ENCODE results near the gene MYO5C.

MYO5C gene

GRCh38 chr15:52278636-52279367, 16.8 kb downstream of the MYO5C start:
- no peak for DNase-seq

GRCh38 chr15:52278135-52278534, 17.5 kb downstream of the MYO5C start:
- DNase-seq: no peak

DNA sequence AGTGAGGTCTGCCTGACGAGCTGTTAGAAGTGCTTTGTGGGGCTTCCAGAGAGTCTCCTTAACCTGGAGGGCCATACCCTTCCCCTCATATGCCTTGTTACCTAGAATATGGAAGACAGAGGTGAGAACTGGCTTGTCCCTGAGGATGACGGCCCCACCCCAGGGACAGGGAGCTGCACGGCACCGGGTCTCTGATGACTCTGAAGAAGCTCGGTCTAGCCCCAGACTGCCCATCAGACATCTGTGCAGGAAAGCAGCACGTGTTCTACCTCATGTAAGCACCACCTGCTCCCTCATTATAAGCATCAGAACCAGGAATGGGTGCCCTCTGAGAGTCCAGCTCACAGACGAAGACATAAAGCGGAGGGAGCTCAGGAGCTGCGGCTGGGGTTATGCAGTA, 18.0 kb downstream of the MYO5C start:
- DNase-seq: no peak

GRCh38 chr15:52276256-52276770, 19.3 kb downstream of the MYO5C start:
- DNase-seq: no peak

GRCh38 chr15:52263563-52264282, 31.9 kb downstream of the MYO5C start:
- DNase-seq: no peak

DNA sequence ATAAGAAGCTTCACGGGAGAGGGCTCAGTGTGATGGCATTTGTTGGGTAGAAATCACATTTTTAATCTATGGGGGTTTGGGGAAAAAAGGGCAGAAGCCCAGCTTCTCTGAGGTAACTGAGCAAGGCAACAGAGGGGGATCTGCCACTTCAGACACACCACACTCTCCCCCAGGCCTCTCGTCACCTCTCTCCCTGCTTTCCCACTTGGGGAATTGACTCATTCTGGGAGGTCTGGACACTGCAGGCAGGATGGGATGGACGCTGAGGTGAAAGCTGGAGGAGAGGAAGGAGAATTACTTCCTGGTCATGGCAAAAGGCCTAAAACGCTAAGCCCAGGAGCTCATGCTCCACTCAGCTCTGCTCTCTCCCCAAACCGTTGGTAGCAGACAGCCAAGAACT, 33.2 kb downstream of the MYO5C start:
- no peak for DNase-seq

- peak in 2 of 3 experiments; percentile 13 to 57 for DNase-seq
These were observed 33.9 kb downstream of the MYO5C start for GRCh38 chr15:52261498-52262242.

DNA sequence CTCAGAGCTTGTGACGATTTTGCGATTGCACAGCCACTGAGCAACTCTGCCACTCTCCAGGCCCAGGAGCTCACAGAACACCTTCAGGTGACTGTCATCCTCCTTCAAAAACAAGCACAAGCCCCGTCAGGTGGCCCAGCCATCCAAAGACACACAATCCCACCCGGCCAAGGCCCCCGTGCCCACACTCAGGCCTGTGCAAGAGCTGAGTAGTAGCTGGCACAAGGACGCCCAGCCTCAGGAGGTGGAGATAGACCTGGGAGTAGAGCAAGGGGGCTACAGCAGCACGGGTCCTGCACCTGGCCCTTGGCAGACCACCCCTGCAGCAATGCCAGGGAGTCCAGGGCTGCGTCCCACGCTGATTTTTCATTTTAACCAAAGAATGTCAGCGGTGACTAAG, 34.6 kb downstream of the MYO5C start:
- no peak for DNase-seq

- no peak for DNase-seq
These were observed 36.1 kb downstream of the MYO5C start for GRCh38 chr15:52259503-52259902.

DNA sequence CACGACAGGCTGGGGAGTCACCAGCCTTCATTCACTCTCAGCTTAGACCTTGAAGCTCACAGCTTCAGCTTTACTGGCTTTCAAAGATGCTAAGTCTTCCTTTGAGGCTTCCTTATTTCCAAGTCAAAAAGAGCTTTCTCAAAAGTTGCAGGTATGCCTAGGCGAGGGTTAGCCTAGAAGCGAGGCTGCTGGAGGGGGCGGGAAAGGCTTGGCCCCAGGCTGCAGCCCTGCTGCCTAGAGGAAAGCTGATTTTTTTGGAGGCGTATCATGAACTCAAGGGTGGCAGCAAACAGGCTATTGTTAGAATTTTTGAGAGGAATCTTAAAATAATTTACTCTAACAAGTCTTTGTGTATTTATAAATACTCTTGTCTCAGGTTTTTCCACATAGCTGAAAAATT, 37.1 kb downstream of the MYO5C start:
- DNase-seq: no peak

DNA sequence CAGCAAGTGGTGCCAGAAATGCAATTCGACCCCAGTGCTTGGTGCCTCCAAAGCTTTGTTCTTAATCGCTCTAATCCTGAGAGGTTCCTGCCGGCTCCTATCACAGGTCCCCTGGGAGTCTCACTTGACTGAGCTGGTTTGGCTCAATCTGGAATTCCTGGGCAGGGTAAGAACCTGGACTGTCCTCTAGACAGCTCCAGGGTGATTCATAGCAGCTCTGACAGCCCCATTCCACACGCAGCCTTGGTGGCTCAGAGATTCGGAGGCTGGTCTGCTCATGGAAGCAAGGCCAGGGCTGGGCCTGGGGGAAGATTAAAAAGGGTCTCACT, 37.9 kb downstream of the MYO5C start:
- peak in 1 of 3 experiments; percentile 59 for DNase-seq

DNA sequence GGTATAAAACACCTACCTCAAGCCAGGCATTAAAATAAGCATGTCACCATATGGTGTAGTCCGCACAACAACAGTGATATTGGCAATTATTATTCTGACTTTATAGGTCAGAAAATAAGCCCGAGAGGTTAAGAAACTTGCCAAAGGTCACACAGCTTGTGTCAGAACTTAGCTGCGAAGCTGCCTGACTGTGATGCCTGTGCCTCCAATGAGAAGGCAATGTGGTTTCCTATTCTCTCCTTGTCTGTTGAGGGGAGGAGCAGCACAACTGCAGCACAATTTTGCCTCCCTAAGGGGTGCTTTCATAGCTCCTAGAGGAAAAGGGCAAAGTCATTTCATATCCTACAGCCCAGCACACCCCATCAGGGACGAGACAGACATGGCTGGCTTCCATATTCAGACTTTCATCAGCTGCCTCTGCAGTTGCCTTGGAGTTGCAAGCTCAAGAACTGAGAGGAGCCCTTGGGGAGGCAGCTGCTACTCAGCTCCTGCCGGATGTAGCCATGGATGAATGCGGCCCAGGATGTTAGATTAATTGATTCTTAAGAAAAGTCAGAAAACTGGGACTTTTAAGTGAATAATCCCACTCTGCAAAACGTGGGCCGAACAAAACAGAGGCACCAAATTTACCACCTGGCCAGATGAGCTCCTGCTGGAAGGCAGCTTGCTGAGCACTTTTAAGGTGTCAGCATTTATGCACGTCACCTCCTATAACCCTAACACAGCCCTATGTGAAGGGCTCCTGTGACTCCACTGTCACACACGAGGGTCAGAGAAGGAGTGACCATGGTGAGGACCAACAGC, 38.5 kb downstream of the MYO5C start:
- DNase-seq: no peak

DNA sequence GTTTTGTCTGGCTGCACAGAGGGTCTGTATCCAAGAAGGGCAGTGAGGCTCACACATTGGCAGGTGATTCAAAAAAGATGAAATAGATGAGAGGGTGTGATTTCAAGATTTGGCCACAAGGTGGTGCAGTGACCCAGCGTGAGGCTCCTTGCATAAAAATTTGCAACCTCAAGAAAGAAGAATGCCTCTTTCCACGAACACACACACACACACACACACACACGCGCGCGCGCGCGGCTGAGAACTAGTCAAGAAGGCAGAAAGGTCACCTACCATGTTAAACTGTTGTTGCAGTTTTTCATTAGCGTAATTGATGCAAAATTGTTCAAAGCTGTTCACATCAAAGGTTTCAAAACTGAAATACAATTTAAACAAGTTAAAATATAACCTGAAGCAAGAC, 39.2 kb downstream of the MYO5C start:
- peak; percentile 45 to 76 (median 71) for DNase-seq

DNA sequence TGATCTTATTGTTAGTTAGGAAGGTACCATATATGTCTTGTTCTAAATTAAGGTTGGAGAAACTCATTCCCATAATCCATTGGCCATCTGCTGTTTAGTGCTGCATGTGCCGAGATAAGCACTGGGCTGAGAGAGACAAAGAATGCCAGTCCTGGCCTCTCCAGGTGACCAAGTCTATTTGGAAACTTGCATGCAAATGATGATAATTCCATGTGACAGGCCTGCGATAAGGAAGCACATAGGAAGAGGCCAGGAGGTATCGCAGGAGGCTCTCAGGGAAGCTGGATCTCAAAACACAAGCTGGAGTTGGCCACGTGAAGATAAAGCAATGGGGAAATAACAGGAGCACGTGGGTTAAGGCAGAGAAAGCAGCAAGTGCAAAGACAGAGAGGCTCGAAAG, 39.7 kb downstream of the MYO5C start:
- no peak for DNase-seq

DNA sequence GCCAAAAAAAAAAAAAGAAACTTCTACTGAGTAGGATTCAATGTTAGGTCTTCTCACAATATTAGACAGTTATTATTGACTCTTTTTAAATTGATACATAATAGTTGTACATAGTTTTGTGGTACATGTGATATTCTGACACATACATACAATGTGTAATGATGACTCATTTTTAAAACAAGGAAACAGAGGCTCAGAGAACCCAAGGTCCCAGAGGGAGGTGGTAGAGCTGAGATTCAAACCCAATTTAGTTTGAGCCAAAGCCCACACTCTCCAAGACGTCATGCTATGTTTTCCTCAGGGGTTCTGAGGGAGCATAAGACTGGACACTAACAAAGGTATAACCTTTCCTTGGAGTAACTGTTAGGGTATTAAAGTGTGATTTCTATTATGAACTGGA, 40.6 kb downstream of the MYO5C start:
- no peak for DNase-seq

DNA sequence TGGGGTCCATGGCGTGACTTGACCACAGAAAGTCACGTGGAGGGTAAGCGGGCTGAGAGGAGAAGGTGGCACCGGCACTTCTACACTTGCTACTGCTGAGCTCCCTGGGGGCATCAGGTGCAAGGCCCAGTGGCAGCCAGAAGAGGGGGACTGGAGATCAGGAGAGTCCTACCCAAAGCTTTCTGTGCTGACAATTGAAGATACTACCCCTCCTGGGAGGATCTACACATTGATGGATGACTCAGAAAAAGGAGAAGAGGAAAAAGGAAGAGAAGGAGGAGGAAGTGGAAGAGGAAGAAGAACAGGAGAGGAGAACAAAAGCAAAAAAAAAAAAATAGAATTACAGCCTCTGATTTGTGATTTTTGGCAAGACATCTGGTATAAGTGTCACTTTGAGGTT, 41.2 kb downstream of the MYO5C start:
- no peak for DNase-seq

DNA sequence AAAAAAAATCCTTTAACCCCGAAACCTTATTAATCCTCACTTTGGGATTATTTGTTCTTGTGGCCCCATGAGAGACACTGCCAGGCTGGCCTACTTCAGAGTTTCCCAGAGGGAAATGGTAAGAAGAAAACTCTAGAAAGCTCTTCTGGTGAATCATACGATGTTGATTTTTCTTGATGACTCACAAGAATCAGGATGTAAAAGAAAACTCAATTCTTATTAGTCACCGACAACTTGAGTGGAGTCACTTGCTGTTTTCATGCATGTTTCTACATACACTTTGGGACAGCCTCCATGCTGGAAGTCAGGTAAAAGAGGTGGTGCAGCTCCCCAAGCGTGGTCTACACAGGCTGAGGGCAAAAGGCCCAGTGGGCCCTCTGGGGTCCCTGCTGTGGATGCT, 42.8 kb downstream of the MYO5C start:
- DNase-seq: no peak

DNA sequence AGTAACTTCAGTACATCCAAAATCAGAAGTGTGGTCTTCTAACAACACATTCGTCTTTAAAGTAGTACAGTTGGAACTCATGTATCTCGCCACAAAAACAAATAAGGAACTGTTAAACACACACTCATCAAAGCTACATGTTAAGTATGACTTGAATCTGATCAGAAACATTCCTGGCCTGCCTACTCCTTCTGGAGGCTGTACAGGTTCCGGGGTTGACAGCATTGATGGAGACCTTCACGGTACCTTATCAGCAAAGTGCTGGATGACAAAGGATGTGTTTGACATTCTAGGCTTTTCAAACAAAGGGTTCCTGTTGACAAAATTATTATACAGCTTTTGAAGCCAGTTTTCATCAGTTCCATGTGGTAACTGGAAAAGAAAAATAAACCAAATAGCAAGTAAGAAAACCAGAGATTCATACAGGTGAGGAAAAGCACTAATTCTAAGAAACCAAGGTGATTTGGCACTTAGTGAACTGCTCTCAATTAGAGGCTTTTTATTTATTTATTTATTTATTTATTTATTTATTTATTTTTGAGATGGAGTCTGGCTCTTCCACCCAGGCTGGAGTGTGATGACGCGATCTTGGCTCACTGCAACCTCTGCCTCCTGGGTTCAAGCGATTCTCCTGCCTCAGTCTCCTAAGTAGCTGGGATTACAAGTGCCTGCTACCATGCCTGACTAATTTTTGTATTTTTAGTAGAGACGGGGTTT, 44.3 kb downstream of the MYO5C start:
- peak in 1 of 3 experiments; percentile 0 for DNase-seq

DNA sequence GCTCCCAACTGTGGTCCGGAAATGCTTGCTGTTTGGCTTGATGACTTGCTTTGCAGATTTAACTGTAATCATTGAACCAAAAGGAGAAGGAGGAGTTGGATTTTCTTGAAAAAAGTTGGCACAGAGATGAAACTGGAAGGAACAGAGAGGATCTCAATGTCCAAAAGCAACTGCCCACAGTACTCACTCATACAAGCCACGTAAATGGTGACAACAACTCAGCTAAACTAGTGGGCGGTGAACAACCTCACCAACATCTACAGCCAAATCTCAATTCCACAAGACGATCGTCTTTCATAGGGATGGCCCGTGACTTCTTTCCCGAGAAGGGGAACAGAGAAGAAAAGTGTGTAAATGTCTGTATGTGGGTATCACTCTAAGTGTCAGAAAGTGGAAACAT, 48.1 kb downstream of the MYO5C start:
- no peak for DNase-seq

DNA sequence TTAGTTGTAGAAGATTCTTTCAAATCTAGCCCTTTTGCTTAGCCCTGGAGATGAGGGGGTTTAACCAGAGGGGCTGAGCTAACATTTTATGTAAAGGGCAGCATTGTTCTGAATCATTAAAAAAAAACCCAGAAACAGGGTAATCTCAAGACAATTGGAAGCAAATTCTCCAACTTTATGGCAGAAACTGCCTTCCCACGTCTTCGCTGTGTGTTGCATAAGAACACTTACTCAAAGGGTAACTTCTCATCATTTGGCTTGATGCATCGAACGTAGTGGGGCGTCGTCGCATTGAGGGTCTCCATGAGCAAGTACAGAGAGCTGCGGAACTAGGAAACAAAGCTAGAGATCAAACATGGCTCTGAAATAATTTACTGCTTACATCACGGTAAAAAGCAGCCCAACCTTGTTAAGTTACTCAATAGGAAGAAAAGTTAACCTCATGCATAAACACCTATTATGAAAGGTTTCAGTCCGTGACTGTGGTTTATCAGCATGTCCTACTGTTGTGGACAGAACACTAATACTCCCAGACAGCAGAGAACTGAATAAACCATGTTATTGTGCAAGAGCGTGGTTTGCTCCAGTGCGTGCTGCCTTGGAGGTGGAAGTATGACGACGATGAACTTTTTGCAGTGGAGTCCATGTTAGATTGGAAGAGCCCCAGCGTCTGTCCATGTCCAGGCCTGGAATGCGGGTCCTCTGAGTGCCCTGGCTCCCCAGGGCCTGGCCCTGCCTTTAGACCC, 48.7 kb downstream of the MYO5C start:
- DNase-seq: no peak

Data from NCI-H1417 (cell line).